GM12873 (cell line): Measurements from ENCODE around the gene ANGPTL5.

Experiments used
- CTCF ChIP-seq: IDR thresholded peaks from 2 replicates; pipeline ENCODE4 v1.5.1; 2012; ENCODE audit warnings: low read depth, mild to moderate bottlenecking, moderate library complexity, low read length, control low read depth; ENCODE audit not compliant: insufficient read depth; ENCODE audit errors: missing control alignments

ANGPTL5 gene

GRCh38 chr11:101864098-101864497, 52.2 kb downstream of the ANGPTL5 start:
- no peak for TF ChIP-seq CTCF

DNA sequence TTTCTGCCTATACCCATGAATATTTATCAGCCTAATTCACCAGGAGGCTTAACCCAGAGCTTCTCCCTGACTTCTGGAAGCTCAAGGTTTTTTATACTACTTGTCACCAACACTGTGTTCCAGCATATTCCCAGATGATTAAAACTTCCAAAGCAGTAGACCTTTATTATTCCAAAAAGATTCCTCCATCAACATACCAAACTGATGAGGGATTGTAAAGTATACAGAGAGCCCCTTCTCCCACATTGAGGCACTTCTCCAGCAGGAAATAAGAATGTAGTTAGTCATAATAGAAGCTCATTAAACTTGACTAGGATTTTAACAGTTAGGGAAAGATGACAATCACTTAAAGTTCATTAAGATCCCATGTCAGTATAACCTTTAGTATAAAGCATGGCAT, 53.0 kb downstream of the ANGPTL5 start:
- no peak for TF ChIP-seq CTCF

GRCh38 chr11:101862391-101863233, 53.7 kb downstream of the ANGPTL5 start:
- TF ChIP-seq CTCF = peak; percentile 14

DNA sequence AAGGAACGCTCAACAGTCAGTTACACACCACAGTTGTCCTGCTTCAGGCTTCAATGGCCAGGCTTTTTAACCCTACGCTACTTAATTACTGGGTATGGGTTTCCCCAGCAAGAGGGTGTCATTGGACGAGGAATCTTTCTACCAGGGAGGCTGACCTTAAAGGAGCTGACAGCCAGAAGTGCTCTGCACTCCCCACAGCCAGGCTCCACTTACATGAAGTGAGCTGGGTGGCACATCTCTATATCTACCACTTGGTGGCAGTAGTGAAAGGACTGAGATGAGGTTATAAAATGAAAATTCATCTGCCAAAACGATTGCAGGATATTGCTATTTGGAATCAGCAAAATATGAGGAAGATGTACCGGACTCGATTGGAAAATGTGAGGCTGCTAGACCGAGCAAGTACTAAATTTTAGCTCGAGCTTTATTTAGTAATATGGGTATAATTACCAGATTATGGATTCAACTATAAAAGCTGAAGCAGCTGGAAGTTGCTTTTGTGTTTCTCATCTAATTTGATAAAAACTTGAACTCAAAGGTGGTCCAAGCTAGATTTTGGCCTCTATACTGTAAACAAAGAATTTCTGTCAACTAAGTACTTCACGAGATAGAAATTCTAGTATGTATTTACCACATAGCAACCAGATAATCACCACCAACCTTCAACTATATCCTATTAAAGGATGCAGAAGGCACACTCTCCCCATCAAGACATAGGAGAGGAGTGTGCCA, 55.5 kb downstream of the ANGPTL5 start:
- peak; percentile 65 for TF ChIP-seq CTCF

DNA sequence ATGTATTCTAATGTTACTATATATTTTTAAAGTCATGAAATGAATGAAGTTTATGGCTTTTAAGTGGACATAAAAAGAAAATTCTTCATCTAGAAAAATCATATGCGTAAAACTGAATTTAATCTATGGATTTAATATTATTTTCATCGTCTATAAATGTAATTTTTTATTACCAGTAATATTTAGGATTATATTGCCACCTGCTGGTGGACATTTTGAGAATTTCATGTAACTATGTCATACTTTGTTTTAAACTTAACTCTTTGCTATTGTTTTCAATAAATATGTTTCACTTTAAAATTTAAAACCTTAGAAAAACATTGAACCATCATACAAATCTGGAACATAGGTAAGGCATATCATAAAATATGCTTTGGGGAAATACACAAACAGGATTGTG, 68.1 kb downstream of the ANGPTL5 start:
- no peak for TF ChIP-seq CTCF

GRCh38 chr11:101844608-101845007, 71.7 kb downstream of the ANGPTL5 start:
- no peak for TF ChIP-seq CTCF

DNA sequence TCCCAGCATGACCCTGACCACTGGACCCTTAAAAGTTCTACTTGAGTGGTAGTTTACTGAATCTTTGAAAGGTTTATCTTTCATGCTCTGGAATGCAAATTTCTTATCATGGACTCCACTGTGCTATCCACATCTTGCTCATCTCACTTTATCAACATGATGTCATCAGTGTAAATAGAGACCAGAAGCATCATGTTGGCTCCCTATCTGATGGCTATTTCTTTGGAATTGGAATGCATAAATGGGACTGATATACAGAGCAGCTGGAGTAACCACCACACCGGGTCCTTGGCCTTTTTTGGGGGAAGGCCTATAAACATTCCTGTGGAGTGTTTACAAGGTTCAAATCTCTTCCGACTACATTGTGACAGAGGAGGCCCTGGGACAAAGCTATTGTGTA, 75.6 kb downstream of the ANGPTL5 start:
- no peak for TF ChIP-seq CTCF
